GM21528 (cell line): ENCODE results near the gene CRTAC1.

Experiments used
- ATAC-seq: cut with Tn5 transposase; IDR thresholded peaks from one replicate; pipeline ENCODE4 v1.9.1; 2021; ENCODE audit warnings: mild to moderate bottlenecking, moderate library complexity; ENCODE audit not compliant: unreplicated experiment, low FRiP score

Gene CRTAC1

DNA sequence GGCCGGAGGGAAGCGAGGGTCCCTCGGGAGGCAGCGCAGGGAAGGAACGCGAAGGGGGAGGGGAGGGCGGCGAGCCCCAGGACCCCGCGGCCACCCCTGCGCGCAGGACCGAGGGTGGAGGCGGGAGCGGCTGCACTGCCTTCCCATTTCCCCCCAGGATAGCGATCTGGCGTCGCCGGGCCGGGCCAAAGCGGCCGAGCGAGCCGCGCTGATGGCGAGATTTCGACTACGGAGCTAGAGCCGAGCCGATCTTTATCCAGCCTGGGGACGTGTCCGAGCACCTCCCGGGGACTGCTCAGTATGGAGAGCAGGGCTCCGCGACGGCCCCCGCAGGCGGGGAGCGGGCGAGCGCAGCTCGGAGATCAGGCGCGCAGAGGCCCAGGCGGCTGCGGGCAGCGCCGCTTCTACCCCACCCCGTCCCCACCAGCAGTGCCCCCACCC is 590 bp upstream of the CRTAC1 start:
- no peak for ATAC-seq

DNA sequence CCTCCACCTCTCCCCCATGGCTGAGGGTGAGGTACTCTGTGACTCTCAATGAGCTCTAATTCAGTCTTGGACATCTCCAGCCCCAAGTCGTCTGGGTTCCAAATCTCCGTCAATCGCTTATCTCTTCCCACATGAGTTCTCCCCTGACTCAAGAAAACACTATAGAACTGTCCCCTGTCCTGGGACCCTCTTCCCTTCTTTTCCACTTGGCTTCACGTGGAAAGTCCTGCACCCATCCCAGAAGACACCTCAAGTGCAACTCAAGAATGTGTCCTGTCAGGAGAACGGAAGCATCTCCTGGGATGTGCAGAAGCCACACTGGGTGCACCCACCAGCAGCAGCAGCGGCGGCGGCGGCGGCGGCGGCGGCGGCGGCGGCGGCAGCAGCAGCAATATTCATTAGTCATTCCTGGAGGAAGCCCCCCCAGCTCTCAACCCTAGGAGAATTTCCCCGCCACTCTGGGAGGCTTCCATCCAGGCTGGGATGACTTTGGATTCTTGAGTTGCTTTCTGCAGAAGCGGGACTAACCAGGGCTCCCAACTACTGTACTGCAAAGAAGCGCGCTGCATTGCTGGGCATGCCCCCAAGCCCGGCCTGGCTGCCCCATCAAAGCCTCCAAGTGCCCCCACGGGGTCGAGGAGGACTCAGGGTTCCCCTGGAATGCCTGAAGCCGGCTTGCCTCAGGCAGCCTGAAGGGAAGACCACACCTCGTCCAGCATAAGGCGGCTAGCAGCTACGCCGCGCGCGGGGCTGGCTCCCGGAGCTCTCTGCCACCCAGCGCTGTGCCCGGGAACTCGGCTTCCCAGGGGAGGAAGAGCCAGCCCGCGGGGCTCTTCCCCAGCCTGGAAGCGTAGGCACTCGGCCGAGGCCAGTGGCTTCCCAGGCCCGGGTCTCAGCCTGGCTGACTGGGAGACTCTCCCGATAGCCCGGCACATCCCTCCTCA is 1.0 kb downstream of the CRTAC1 start:
- no peak for ATAC-seq

DNA sequence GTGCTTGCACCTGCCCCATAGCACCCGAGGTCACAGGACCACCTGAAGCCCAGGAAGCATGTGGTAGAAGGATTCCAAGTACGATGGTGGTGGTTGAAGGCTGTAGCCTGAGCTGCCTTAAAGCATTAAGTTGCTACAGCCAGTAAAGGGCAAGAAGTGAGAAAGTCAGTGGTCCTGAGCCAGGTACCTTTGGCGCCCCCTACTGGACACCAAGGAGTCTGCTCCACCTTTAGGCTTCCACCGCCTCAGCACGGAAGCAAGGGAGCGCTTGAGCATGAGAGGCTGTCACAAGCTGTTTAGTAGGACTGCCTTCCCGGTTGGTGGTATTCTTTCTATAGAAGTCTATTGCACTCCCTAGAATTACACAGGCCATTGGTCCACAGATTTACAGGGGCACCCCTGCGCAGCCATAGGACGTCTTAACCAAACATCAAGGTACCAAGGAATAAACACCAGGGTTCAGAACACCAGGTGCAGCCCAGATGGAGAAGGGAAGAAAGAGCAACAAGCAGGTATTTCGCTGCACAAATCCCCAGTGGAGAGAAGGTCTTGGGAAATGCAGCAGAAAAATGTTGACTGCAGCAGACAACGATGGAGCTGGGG is 2.2 kb downstream of the CRTAC1 start:
- ATAC-seq: no peak

DNA sequence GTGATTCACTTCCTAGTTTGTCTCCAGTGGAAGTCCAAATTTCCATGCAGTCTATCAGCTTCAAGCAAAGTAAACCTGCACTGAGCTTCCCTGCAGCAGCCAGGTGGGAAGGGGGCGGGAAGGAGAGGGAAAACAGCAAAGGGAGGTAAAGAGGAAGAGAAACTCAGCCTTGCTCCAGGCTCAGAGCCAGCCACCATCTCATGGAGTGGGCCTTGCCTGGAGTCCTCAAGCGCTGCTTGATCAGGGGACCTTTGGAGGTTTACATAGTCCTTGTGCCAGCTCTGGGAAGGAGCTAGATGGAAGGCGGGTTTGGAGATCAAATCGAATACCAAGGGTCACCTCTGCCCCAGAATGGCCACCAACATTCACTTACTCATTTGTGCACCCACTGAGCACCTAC is 7.4 kb downstream of the CRTAC1 start:
- ATAC-seq: no peak

DNA sequence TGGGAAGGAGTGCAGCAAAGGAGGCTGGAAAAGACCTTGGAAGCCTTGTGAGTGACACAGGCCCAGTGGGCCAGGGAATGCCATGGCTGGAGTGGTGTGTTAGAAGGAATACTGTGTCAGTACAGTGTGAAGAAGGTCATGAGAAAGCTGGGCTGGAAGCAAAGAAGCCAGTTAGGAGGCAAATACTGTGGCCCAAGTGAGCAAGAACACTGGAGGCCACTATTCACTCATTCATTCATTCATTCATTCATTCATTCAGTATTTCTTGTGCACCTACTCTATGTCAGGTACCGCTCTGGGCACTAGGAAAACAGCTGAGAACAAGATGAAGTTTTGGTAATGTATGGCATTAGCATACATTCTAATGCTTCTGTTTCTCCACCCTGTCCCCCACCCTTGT is 9.6 kb downstream of the CRTAC1 start:
- no peak for ATAC-seq

DNA sequence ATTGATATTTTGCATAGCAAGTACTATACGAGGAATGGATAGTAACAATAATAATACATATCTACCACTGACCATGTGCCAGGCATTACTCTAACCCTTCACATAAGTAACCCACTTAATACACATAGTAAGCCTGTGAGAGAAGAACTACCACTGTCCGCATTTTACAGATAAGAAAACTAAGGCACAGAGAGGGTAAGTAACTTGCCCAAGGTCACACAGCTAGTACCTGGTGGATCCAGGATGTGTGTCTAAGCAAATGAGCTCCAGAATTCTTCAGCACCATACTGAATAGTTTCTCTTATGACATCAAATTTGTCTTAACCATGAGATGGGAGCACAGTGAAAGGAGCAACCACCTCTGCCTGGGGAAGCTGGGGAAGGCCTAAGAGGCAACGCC is 10.2 kb downstream of the CRTAC1 start:
- no peak for ATAC-seq

DNA sequence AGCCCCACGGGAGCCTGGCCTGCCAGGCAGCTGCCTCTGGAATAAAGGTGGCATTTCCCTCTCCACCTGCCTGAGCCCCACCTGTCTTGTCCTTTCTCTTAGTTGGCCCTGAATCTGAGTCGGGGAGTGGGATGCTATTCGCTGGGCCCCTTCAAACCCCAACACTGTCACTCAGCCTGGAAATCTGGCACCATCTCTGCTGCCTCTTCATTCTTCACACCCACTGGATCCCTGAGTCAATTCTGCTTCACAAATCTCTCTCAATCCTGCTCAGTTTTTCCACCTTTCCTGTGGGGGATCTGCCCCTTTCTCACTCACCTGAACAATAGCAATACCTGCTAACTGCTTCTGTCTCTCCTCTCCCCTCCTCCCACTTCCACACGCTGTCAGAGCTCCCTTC is 10.6 kb downstream of the CRTAC1 start:
- no peak for ATAC-seq

DNA sequence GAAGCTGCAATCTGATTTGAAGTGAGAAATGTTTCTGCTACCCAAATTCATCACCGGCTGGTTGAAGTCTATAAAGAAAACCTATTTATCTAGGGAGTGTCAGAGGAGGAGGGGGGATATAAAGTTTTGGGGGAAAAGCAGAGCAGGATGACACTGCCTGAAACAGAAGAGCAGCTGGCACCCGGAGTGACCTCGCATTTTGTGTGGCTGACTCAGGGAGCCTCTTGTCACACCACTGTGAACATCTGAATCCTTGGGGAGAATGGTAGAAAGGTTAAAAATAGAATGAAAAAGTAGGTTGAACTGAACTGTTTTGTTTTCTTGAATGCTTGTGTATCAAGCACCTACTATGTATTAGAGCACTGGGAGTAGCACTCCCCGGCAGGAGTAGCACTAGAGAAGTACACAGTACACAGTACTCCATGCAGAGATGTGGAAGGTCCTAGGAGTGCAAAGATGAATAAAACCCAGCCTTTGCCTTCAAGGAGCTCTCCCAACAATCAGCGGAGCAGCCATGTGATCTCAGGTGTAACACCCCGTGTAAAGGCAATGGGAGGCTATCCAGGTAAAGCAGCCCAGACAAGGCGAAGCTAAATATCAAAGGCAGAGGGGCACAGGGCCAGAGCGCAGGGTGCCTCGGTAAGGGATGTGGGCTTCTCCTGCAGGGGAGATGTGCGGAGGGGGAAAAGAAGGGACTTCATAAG is 13.5 kb downstream of the CRTAC1 start:
- no peak for ATAC-seq

DNA sequence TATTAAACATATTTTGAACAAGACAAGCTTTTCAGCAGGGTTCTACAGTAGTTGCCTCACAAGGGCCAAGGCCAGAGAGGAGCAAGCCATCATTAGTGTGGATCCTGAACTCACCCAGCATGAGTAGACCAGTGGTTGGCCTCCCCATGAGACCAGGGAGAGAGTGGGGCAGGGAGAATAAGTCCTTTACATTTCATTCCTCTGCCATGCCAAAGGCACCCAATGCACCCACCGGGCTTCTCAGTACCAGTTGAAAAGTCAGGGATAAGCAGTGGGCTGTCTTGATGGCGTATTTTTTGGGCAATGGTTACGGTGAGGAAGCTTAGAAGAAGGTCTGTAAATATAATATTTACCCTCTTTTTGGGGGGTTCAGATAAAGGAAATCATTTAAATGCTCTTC is 16.6 kb downstream of the CRTAC1 start:
- no peak for ATAC-seq

DNA sequence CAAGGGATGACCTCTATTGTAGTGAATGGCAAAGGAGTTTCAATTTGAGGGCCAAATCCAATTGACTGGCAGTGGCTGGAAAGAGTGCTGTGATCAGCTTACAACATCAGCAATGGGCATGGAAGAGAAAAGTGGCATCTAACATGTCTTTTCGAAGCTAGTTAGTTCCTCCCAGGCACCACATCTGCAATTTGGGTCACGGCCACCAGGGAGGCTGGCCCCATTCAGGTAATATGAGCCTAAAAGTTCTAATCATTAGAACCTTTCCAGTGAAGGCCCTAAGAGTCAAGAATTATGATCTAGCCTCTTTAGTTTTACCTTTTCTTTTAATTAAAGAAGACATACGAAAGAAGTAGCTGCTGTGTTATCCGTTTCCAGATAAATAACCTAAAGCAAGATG is 17.3 kb downstream of the CRTAC1 start:
- no peak for ATAC-seq

DNA sequence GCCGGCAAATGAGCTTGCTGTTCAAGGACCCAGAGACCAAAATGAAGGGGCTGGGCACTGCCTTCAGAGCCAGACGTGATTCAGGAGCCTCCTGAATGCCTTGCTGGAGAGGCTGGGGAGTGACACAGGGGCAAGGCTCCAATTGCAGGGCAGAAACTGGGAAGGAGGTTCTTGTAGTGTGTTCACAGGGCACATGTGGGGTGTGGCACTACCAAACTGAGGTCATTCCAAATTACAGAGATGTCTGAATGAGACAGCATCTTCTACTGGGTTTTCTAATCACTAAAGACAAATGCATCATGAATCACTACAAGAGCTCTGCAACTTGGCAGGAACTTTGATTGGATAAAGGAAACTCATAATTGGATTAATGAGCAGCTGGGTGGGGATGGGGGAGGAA is 17.8 kb downstream of the CRTAC1 start:
- ATAC-seq: no peak

DNA sequence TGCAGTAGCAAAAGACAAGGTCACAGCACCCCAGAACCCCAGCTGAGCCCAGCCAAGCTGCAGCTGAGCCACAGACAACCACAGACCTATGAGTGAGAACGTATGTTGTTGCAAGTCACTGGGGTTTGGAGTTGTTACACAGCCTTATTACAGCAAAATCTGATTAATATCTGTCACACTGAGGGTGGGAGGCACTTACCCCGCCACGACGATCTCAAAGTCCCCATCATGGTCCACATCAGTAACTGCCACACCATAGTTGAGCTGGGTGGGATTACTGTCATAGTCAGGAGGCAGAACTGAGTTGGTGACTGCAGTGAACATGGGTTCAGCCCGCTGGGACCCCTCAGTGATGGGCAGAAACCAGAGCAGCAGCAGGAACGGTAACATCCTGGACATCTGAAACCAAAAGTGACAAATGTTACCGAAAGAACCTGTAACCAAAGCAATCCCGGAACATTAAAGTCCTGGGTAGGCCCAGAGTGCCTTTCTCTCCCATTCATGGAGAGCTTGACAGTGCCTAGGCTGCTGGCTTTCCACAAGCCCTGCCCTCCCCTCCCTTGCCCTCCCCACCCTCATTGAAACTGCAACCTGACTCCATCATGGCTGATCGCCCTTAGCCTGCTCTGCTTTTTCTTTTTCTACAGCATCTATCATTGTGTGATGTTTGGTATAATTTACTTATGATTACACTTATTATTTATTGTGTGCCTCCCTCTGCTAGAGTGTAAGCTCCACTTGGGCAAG is 19.3 kb downstream of the CRTAC1 start:
- ATAC-seq: no peak

DNA sequence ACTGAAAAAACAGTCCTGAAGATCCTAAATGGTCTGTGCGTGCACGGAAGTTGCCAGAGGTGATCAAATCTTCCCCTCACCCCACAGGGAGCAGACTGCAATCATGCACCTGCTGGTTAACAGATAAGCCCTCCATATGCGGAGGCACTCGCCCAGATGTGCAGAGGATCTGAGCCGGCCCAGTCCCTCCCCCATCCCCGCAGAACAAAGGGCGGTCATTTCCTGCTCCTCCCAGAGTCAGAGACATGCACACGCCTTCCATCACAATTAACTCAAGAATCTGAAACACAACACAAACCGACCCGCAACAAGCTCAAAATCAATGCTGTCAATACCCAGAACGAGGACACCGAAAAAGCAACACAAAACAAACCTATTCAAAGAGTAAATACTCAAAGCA is 24.2 kb downstream of the CRTAC1 start:
- no peak for ATAC-seq

DNA sequence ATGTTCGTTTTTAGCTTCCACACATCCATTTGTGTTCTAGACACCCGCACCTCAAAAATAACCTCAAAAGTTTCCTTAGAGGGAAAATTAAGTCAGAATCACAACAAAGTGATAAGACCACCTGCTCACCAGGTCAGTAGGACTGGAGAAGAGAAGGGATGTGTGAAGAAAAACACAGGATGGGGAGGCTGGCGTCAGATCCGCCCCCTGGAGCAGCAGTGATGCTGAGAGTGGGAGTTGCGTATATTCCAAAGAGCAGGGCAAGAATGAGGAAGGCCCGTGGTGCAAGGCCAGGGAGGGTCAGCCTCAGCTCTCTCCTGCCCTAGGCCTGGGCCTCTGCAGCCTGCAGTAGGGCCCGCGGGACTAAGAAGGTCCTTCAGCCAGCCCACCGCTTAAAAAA is 28.7 kb downstream of the CRTAC1 start:
- ATAC-seq: no peak

DNA sequence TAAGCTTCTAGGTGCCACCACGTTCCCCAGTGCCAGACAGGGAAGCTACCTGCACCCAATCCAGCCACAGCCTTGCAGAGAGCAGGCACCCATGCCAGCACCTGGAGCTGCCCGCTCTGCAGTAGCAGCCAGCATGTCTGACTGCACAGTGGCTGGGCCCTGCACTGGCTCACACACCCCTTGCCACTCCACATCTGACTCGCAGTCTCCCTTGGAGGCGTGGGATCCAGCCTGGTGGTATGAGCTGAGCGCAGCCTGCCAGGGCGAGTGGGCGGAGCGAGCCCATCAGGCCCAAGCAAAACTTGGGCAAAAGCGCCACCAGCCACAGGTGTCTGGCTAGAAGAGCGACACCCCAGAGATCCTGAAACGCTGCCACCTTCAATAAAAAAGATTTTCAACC is 30.1 kb downstream of the CRTAC1 start:
- no peak for ATAC-seq

DNA sequence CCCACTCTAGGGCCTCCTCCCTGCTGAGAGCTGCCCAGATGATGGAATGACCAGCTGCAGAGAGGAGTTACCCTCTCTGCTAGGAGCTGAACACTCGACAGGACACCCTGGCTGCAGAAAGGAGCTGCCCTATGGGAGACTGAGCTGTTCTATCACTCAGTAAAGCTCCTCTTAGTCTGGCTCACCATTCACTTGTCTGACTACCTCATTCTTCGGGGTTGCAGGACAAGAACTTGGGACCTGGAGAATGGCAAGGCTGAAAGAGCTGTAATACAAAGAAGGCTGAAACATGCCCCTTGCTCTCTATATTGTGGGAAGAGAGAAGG is 30.5 kb downstream of the CRTAC1 start:
- no peak for ATAC-seq

DNA sequence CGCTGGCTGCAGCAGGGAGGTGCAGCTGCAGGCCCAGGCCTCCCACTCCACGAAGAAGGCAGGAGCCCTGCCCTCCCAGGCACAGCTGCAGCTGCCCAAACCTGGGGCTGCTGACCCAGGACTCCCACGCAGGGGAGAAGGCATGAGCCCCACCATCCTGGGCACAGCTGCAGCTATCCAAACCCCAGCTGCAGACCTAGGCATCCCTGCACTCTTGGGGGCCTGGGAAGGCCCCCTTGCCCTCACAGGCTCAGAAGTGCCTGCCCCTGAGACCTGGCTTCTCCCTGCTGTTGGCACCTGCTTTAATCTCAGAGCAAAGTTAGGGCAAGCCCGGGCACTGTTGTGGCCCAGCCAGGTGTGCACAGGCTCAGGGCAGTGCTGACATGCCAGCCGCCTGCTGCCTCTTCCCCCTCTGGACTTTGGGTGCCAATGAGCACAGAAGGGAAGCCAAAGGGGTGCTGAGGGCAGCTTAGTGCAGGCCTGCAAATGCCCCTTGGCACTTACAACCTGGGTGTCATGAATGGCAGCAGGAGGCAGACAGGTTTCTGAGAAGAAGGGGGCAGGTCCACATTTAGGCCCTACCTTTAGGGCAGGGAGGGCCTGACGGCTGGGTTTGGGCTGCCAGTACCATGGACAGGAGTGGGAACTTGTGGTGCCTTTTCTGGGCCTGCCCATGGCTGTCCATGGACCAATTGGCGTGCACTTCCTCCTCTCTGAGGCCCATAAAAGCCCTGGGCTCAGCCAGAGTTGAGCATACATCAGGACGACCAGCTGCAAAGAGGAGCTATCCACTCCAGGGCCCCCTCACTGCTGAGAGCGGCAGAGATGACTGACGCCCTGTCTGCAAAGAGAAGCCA is 31.1 kb downstream of the CRTAC1 start:
- ATAC-seq: no peak

DNA sequence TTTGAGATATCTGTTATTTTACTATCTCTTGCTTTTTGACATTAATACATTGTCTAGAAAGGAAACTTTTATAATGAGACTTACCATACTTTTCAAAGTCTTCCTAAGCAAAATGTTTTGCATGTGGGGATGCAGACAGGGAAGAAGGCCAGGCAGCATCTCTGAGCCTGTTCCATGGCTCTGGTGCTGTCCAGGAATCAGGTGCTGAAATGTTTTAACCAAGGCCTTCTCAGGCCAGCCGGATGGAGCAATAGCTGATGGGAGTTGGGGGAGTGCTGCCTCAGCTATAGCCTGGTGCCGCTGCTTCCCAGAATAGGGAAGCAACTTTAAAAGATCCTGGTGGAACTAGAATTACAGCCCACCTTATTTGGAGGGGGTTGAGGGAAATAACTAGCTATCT is 38.5 kb downstream of the CRTAC1 start:
- ATAC-seq: no peak

DNA sequence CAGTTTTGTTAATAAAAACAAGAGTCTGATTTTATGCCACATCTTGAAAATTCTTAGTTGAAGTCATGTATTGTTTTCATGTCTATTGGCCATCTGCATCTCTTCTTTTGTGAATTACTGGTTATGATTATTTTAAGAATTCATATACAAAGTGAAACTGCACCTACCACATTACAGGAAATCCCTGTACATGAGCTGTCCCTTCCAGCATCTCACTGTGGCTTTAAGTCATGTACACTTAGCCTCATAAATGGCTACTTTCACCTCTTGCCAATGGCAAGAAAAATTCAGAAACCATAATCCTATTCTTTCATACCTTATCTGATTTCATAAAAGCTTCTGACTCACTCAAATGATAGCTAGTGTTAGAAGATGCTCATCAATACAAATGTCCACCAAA is 48.6 kb downstream of the CRTAC1 start:
- no peak for ATAC-seq

DNA sequence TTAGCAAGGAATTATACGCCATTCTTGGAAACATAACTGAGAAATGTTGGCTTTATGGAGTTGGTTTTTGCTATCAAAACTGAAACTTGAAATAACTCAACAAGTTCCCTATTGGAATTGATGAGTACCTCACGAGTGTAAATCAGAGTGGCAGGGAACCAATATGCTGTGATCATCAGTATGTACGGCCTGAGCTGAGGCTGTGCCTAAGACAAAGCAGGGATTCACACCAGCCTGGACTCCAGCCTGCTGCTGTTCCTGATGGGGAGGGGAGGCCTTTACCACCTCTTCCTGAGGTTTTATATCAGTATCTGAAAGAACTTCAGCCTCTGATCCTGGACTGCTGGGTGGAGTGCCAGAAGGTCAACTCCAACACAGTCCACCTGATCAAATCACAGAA is 52.7 kb downstream of the CRTAC1 start:
- ATAC-seq: no peak
